GM12873 (cell line): ENCODE results near the gene S1PR2.

Experiments
- TF ChIP-seq, protein P1 (sequence below): IDR thresholded peaks from 2 replicates; pipeline ENCODE4 v1.5.1; 2012; ENCODE audit warnings: low read depth, mild to moderate bottlenecking, moderate library complexity, low read length, control low read depth; ENCODE audit not compliant: insufficient read depth; ENCODE audit errors: missing control alignments

S1PR2 gene

DNA sequence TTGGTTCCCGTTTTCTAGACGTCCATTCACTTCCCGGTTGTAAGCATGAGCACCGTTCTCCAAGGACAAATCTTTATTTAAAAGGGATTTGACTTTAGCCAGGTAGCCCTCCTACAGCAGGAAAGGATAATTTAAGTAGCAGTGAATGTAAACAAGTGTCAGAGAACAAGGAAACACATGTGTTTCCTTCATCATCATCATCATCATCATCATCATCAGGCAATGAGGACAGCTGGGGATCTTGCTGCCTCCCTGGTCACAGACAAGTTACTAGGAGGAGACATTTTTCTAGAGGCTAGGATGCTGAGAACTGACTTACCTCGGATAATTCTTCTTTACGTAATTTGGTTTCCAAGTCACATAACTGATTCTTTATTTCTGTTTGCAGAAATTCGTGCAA, 50.7 kb downstream of the S1PR2 start:
- TF ChIP-seq, protein P1, sequence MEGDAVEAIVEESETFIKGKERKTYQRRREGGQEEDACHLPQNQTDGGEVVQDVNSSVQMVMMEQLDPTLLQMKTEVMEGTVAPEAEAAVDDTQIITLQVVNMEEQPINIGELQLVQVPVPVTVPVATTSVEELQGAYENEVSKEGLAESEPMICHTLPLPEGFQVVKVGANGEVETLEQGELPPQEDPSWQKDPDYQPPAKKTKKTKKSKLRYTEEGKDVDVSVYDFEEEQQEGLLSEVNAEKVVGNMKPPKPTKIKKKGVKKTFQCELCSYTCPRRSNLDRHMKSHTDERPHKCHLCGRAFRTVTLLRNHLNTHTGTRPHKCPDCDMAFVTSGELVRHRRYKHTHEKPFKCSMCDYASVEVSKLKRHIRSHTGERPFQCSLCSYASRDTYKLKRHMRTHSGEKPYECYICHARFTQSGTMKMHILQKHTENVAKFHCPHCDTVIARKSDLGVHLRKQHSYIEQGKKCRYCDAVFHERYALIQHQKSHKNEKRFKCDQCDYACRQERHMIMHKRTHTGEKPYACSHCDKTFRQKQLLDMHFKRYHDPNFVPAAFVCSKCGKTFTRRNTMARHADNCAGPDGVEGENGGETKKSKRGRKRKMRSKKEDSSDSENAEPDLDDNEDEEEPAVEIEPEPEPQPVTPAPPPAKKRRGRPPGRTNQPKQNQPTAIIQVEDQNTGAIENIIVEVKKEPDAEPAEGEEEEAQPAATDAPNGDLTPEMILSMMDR = no peak

DNA sequence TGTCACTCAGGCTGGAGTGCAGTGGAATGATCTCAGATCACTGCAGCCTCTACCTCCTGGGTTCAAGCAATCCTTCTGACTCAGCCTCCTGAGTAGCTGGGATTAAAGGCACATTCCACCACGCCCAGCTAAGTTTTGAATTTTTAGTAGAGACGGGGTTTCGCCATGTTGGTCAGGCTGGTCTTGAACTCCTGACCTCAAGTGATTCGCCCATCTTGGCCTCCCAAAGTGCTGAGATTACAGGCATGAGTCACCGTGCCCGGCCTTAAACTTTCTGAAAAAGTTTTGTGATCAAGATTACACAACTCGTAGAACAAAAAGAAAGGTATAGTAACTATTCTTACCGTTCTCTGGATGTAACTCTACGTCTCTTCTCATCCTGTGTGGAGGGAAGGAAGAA, 57.6 kb downstream of the S1PR2 start:
- TF ChIP-seq, protein P1 = no peak
